GM12878 (cell line): ENCODE results near the gene CAST. TPM values are rescaled to one million over a fixed set of nuclear protein-coding genes. Genes with fewer than 3 reads are reported as not detected.

Experiments used
- ATAC-seq: fragments of 200-7000 bp; cut with Tn5 transposase; 3 replicates; pipeline ENCODE4 v1.9.1; 2020; ENCODE audit warnings: mild to moderate bottlenecking, moderate library complexity
- BruUV-seq: library from RNA; stranded (reverse); fragments of 400-500 nt; replicated peaks from 2 replicates; lab custom pipeline; 2021; lab: Mats Ljungman, UMichigan
- CTCF ChIA-PET: fragments of 300-600 bp; sonication (Branson Sonifier 250); formaldehyde crosslinking; extraction: SDS; loops from one replicate; lab custom pipeline; 2021; ENCODE audit warnings: inconsistent platforms; lab: Yijun Ruan, JAX
- POLR2A ChIA-PET: fragments of 350-600 bp; formaldehyde crosslinking; extraction: SDS; loops from one replicate; lab custom pipeline; 2021; ENCODE audit warnings: inconsistent platforms; lab: Charles Lee
- RAD21 ChIA-PET: fragments of 300-600 bp; sonication (Branson Sonifier 250); formaldehyde crosslinking; loops from one replicate; lab custom pipeline; 2023; ENCODE audit warnings: antibody characterized with exemption; ENCODE audit not compliant: unreplicated experiment; lab: Charles Lee
- SMC1A ChIA-PET: fragments of 300-600 bp; sonication (Branson Sonifier 250); formaldehyde crosslinking; loops from one replicate; lab custom pipeline; 2023; ENCODE audit not compliant: unreplicated experiment, uncharacterized antibody; lab: Charles Lee
- DNase-seq: peaks from one replicate; pipeline ENCODE4 v3.0.0-alpha.2; 2011; ENCODE audit warnings: low read depth, low spot score
- FAIRE-seq: peaks from 3 replicates; lab custom pipeline; 2011; peaks lifted over from hg19 to GRCh38; lab: Jason Lieb, UNC
- H2AFZ ChIP-seq: 2 replicates; pipeline ENCODE4 v1.6.0; 2011; ENCODE audit warnings: low read depth, low read length, control low read depth; ENCODE audit not compliant: control insufficient read depth
- H3K27ac ChIP-seq: 2 replicates; pipeline ENCODE4 v1.5.1; 2011; ENCODE audit warnings: control low read depth; ENCODE audit not compliant: control insufficient read depth, insufficient read depth
- H3K27me3 ChIP-seq, 2 experiments: replicated peaks in 1 of 2; 2 replicates each; pipeline versions ENCODE4 v1.6.0 to v1.6.1; 2011; ENCODE audit warnings: low read length in 1 of 2; ENCODE audit not compliant: control insufficient read depth in 2 of 2, insufficient read depth in 2 of 2
- H3K36me3 ChIP-seq, 2 experiments: 2 replicates each; pipeline ENCODE4 v1.5.1; 2011; ENCODE audit warnings: low read length in 1 of 2; ENCODE audit not compliant: control insufficient read depth in 2 of 2, insufficient read depth in 2 of 2
- H3K4me1 ChIP-seq: 2 replicates; pipeline ENCODE4 v1.6.1; 2011; ENCODE audit warnings: mild to moderate bottlenecking, low read length, moderate library complexity, mixed read lengths; ENCODE audit not compliant: control insufficient read depth, insufficient read depth
- H3K4me2 ChIP-seq: 2 replicates; pipeline ENCODE4 v1.6.0; 2011; ENCODE audit warnings: control low read depth; ENCODE audit not compliant: control insufficient read depth, insufficient read depth
- H3K4me3 ChIP-seq: fragments of 200-600 bp; sonication (generic); 2 replicates; pipeline ENCODE4 v1.5.1; 2016
- H3K79me2 ChIP-seq: 2 replicates; pipeline ENCODE4 v1.6.0; 2011; ENCODE audit warnings: low read length; ENCODE audit not compliant: control insufficient read depth, insufficient read depth
- H3K9ac ChIP-seq: 2 replicates; pipeline ENCODE4 v1.8.0; 2011; ENCODE audit warnings: low read length, control low read depth, mixed read lengths; ENCODE audit not compliant: control insufficient read depth, insufficient read depth
- H3K9me3 ChIP-seq: replicated peaks from 3 replicates; pipeline ENCODE4 v1.5.1; 2011; ENCODE audit warnings: mild to moderate bottlenecking, low read length; ENCODE audit not compliant: control insufficient read depth, insufficient read depth
- H4K20me1 ChIP-seq: 2 replicates; pipeline ENCODE4 v1.6.0; 2011; ENCODE audit not compliant: control insufficient read depth, insufficient read depth
- HCFC1 ChIP-seq: fragments of 150-350 bp; IDR thresholded peaks from 2 replicates; pipeline ENCODE4 v1.6.1; 2014; ENCODE audit warnings: low read length
- MYC ChIP-seq: IDR thresholded peaks from 2 replicates; pipeline ENCODE4 v1.6.1; 2011; ENCODE audit warnings: mild to moderate bottlenecking, low read length, moderate library complexity, inconsistent platforms; ENCODE audit not compliant: insufficient read depth, insufficient replicate concordance, insufficient read length, severe bottlenecking
- TAF1 ChIP-seq: IDR thresholded peaks from 2 replicates; pipeline ENCODE4 v1.6.1; 2011; ENCODE audit warnings: mild to moderate bottlenecking, low read depth, low read length, borderline replicate concordance
- WGBS: methylation state at CpG from one replicate; pipeline ENCODE4 v1.1.6; 2016; ENCODE audit warnings: low lambda C conversion rate; ENCODE audit not compliant: insufficient replicate concordance, insufficient coverage; ENCODE audit errors: missing lambda C conversion rate; 5-methylcytosine and 5-hydroxymethylcytosine counted together
- in situ Hi-C: fragments of 300-500 bp; cut with MboI; formaldehyde crosslinking; loops from 9 replicates; pipeline ENCODE4 v1.14.3; 2018; ENCODE audit warnings: mixed read lengths
- intact Hi-C: fragments of 100-400 bp; cut with micrococcal nuclease; formaldehyde crosslinking; loops from one replicate; pipeline ENCODE4 v1.14.2; 2022; ENCODE audit not compliant: unreplicated experiment
- polyA plus RNA-seq, 11 experiments: library from polyadenylated mRNA; depleted of rRNA in 4 of 11; unstranded in 6 of 11; stranded (reverse) in 5 of 11; fragments of >200 nt; fragmentation: Nextera tagmentation in 4 of 11; fragmentation: Illumina TruSeq in 1 of 11; extraction: Ambion mirVana in 4 of 11; extraction: Trizol in 1 of 11; gene quantifications; 1 replicate in 1 of 11; 2 replicates in 10 of 11; pipeline versions ENCODE4 v1.2.1 to v1.2.3, GENCODE V29; 2011 to 2016; ENCODE audit warnings: inconsistent platforms in 2 of 11, missing spikeins in 2 of 11, low read depth in 1 of 11
- total RNA-seq, 4 experiments: library from RNA; depleted of rRNA in 3 of 4; stranded (reverse); fragments of >200 nt in 3 of 4; fragmentation: Illumina TruSeq in 1 of 4; extraction: Trizol in 1 of 4; gene quantifications; 2 replicates each; pipeline versions ENCODE4 v1.2.1 to v1.2.3, GENCODE V29; 2013 to 2021
- TF ChIP-seq, protein P1 (sequence below): fragments of 450-650 bp; IDR thresholded peaks from 2 replicates; pipeline ENCODE4 v1.6.1; 2016; ENCODE audit warnings: mild to moderate bottlenecking, moderate library complexity, borderline replicate concordance
- TF ChIP-seq, protein P2 (sequence below): fragments of 450-650 bp; IDR thresholded peaks from 2 replicates; pipeline ENCODE4 v1.6.1; 2017; ENCODE audit warnings: antibody characterized with exemption, mild to moderate bottlenecking, moderate library complexity

CAST gene
- total and polyA plus RNA-seq, 10 of the 15 experiments (the other 5 are each of a cell fraction or from before 2014, with no cell fraction given): 31.7 to 140 (median 68.5) TPM

DNA sequence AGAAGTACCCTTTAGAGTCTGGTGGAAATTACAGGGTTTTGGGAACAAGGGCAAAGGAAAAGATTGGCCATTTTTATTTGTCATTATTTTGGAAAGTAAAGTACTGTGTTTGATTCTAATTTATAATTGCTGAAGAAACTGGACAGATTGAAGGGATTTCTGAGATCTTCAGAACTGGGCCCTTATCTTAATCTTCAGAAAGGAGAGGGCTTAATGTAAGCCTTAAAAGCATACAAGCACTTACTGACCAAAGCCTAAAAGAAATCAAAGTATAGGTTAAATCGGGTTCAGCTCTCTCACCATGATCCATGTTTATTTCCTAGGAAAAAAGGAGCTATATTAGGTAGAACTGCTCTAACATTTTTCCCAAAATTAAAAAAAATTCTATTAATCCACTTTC is 109.9 kb downstream of the CAST start:
- H3K4me2 ChIP-seq: no peak overlapping the region
- POLR2A ChIA-PET: no interaction called here
- no peak overlapping the region for H3K4me3 ChIP-seq
- H3K9ac ChIP-seq: no peak overlapping the region
- no peak for ATAC-seq
- no peak for FAIRE-seq
- BruUV-seq: no TSS peak
- H3K79me2 ChIP-seq: no peaks in the 10 kb centered on the region
- TF ChIP-seq, protein P1, sequence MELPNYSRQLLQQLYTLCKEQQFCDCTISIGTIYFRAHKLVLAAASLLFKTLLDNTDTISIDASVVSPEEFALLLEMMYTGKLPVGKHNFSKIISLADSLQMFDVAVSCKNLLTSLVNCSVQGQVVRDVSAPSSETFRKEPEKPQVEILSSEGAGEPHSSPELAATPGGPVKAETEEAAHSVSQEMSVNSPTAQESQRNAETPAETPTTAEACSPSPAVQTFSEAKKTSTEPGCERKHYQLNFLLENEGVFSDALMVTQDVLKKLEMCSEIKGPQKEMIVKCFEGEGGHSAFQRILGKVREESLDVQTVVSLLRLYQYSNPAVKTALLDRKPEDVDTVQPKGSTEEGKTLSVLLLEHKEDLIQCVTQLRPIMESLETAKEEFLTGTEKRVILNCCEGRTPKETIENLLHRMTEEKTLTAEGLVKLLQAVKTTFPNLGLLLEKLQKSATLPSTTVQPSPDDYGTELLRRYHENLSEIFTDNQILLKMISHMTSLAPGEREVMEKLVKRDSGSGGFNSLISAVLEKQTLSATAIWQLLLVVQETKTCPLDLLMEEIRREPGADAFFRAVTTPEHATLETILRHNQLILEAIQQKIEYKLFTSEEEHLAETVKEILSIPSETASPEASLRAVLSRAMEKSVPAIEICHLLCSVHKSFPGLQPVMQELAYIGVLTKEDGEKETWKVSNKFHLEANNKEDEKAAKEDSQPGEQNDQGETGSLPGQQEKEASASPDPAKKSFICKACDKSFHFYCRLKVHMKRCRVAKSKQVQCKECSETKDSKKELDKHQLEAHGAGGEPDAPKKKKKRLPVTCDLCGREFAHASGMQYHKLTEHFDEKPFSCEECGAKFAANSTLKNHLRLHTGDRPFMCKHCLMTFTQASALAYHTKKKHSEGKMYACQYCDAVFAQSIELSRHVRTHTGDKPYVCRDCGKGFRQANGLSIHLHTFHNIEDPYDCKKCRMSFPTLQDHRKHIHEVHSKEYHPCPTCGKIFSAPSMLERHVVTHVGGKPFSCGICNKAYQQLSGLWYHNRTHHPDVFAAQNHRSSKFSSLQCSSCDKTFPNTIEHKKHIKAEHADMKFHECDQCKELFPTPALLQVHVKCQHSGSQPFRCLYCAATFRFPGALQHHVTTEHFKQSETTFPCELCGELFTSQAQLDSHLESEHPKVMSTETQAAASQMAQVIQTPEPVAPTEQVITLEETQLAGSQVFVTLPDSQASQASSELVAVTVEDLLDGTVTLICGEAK: no peak
- TF ChIP-seq HCFC1: no peak
- no peak for TF ChIP-seq MYC
- no peak for TF ChIP-seq TAF1
- TF ChIP-seq, protein P2, sequence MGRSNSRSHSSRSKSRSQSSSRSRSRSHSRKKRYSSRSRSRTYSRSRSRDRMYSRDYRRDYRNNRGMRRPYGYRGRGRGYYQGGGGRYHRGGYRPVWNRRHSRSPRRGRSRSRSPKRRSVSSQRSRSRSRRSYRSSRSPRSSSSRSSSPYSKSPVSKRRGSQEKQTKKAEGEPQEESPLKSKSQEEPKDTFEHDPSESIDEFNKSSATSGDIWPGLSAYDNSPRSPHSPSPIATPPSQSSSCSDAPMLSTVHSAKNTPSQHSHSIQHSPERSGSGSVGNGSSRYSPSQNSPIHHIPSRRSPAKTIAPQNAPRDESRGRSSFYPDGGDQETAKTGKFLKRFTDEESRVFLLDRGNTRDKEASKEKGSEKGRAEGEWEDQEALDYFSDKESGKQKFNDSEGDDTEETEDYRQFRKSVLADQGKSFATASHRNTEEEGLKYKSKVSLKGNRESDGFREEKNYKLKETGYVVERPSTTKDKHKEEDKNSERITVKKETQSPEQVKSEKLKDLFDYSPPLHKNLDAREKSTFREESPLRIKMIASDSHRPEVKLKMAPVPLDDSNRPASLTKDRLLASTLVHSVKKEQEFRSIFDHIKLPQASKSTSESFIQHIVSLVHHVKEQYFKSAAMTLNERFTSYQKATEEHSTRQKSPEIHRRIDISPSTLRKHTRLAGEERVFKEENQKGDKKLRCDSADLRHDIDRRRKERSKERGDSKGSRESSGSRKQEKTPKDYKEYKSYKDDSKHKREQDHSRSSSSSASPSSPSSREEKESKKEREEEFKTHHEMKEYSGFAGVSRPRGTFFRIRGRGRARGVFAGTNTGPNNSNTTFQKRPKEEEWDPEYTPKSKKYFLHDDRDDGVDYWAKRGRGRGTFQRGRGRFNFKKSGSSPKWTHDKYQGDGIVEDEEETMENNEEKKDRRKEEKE: no peak
- SMC1A ChIA-PET: interaction anchor here (0.9 to 2.3 kb wide), 8 partner anchors 9 to 370 kb away, joined by 3 to 7 read pairs (median 3); no protein-coding TSS in a partner anchor
- CTCF ChIA-PET: interaction anchor here (0.6 to 4.5 kb wide), 6 partner anchors 9 to 544 kb away, joined by 3 to 23 read pairs (median 6); partner anchors contain the start of gene LIX1
- WGBS: 95% methylated on average over 1 of the region's 1 CpG
- RAD21 ChIA-PET: interaction anchor here (0.9 to 1.1 kb wide), 2 partner anchors 104 to 390 kb away, joined by 3 read pairs; partner anchors contain the start of gene ERAP2
- no peaks in the 10 kb centered on the region; the same call in 2 of the 3 replicates for H3K9me3 ChIP-seq
- no peak for DNase-seq
- in situ Hi-C loops (no loop called here), intact Hi-C loops (no loop called here)
- H3K36me3 ChIP-seq: peaks cover 5 to 30% of the 10 kb centered on the region in 2 experiments
- H3K27me3 ChIP-seq: no peaks in the 10 kb centered on the region
- no peak overlapping the region for H3K27ac ChIP-seq
- no peaks in the 10 kb centered on the region for H4K20me1 ChIP-seq
- no peak overlapping the region for H2AFZ ChIP-seq
- no peaks in the 10 kb centered on the region for H3K4me1 ChIP-seq
